Measurements from ENCODE around the gene MED7. TPM values are rescaled to one million over a fixed set of nuclear protein-coding genes. Genes with fewer than 3 reads are reported as not detected.

MED7 gene
- total and polyA plus RNA-seq, 4 donors = 4.1 to 9.2 (median 6.1) TPM

DNA sequence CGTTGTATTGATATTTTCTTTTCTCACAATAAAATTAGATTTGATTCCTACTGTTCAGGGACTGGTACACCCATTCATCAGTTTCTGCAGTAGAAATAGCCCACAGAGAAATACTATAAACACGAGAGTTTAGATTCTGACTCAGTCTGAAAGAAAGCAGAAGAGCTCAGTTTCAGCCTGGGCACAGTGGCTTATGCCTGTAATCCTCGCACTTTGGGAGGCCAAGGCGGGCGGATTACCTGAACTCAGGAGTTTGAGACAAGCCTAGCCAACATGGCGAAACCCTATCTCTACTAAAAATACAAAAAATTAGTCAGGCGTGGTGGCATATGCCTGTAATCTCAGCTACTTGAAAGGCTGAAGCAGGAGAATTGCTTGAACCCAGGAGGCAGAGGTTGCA lies 46.6 kb upstream of the MED7 start:
- Histone ChIP-seq H3K27me3 (ENCODE audit: control insufficient read depth in 4 of 4, insufficient read depth in 4 of 4, low read length in 3 of 4) (peaks cover 0 to 3% (median 0%) of the 10 kb centered on the region in 4 donors), H3K9me3 (ENCODE audit: control insufficient read depth in 4 of 4, low read length in 3 of 4) (no peaks in the 10 kb centered on the region), H3K4me3 (ENCODE audit: low read depth in 1 of 3, low read length in 3 of 3) (no peak overlapping the region), H3K9ac (ENCODE audit: low read depth in 1 of 2, low read length in 2 of 2) (no peak overlapping the region), H3K27ac (ENCODE audit: low read depth in 1 of 2, low read length in 2 of 2) (no peak overlapping the region), H3K36me3 (ENCODE audit: control insufficient read depth in 4 of 4, insufficient read depth in 3 of 4, low read depth in 1 of 4, low read length in 3 of 4) (no peaks in the 10 kb centered on the region), H3K4me1 (ENCODE audit: control insufficient read depth in 4 of 4, insufficient read depth in 4 of 4, low read length in 3 of 4) (no peaks in the 10 kb centered on the region)
- 75% methylated on average over 7 of the region's 7 CpGs for WGBS
- no peak for TF ChIP-seq YY1 (IDR thresholded peaks at IDR 0.05)
- TF ChIP-seq JUND (IDR thresholded peaks at IDR 0.05) = no peak
- no peak for TF ChIP-seq NR2F2 (IDR thresholded peaks at IDR 0.05)
- TF ChIP-seq FOXA2 (IDR thresholded peaks at IDR 0.05) = no peak
- no peak for TF ChIP-seq SP1 (IDR thresholded peaks at IDR 0.05)
- no peak for TF ChIP-seq RAD21 (IDR thresholded peaks at IDR 0.05)
- TF ChIP-seq RXRA (IDR thresholded peaks at IDR 0.05) = no peak
- TF ChIP-seq, protein P1, sequence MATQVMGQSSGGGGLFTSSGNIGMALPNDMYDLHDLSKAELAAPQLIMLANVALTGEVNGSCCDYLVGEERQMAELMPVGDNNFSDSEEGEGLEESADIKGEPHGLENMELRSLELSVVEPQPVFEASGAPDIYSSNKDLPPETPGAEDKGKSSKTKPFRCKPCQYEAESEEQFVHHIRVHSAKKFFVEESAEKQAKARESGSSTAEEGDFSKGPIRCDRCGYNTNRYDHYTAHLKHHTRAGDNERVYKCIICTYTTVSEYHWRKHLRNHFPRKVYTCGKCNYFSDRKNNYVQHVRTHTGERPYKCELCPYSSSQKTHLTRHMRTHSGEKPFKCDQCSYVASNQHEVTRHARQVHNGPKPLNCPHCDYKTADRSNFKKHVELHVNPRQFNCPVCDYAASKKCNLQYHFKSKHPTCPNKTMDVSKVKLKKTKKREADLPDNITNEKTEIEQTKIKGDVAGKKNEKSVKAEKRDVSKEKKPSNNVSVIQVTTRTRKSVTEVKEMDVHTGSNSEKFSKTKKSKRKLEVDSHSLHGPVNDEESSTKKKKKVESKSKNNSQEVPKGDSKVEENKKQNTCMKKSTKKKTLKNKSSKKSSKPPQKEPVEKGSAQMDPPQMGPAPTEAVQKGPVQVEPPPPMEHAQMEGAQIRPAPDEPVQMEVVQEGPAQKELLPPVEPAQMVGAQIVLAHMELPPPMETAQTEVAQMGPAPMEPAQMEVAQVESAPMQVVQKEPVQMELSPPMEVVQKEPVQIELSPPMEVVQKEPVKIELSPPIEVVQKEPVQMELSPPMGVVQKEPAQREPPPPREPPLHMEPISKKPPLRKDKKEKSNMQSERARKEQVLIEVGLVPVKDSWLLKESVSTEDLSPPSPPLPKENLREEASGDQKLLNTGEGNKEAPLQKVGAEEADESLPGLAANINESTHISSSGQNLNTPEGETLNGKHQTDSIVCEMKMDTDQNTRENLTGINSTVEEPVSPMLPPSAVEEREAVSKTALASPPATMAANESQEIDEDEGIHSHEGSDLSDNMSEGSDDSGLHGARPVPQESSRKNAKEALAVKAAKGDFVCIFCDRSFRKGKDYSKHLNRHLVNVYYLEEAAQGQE (IDR thresholded peaks at IDR 0.05) = no peak
- TF ChIP-seq, protein P2, sequence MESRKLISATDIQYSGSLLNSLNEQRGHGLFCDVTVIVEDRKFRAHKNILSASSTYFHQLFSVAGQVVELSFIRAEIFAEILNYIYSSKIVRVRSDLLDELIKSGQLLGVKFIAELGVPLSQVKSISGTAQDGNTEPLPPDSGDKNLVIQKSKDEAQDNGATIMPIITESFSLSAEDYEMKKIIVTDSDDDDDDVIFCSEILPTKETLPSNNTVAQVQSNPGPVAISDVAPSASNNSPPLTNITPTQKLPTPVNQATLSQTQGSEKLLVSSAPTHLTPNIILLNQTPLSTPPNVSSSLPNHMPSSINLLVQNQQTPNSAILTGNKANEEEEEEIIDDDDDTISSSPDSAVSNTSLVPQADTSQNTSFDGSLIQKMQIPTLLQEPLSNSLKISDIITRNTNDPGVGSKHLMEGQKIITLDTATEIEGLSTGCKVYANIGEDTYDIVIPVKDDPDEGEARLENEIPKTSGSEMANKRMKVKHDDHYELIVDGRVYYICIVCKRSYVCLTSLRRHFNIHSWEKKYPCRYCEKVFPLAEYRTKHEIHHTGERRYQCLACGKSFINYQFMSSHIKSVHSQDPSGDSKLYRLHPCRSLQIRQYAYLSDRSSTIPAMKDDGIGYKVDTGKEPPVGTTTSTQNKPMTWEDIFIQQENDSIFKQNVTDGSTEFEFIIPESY (IDR thresholded peaks at IDR 0.05) = no peak
- TF ChIP-seq EGR1 (IDR thresholded peaks at IDR 0.05; ENCODE audit: low read depth in 2 of 2) = no peak
- no peak for TF ChIP-seq HNF4G (IDR thresholded peaks at IDR 0.05)
- TF ChIP-seq, protein P3, sequence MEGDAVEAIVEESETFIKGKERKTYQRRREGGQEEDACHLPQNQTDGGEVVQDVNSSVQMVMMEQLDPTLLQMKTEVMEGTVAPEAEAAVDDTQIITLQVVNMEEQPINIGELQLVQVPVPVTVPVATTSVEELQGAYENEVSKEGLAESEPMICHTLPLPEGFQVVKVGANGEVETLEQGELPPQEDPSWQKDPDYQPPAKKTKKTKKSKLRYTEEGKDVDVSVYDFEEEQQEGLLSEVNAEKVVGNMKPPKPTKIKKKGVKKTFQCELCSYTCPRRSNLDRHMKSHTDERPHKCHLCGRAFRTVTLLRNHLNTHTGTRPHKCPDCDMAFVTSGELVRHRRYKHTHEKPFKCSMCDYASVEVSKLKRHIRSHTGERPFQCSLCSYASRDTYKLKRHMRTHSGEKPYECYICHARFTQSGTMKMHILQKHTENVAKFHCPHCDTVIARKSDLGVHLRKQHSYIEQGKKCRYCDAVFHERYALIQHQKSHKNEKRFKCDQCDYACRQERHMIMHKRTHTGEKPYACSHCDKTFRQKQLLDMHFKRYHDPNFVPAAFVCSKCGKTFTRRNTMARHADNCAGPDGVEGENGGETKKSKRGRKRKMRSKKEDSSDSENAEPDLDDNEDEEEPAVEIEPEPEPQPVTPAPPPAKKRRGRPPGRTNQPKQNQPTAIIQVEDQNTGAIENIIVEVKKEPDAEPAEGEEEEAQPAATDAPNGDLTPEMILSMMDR (IDR thresholded peaks at IDR 0.05; ENCODE audit: low read depth, low read length, missing input control) = no peak
- TF ChIP-seq FOXA1 (IDR thresholded peaks at IDR 0.05) = no peak
- TF ChIP-seq GABPA (IDR thresholded peaks at IDR 0.05 in 1 of 2, conservative IDR thresholded peaks at IDR 0.05 in 1 of 2) = no peak
- TF ChIP-seq, protein P4, sequence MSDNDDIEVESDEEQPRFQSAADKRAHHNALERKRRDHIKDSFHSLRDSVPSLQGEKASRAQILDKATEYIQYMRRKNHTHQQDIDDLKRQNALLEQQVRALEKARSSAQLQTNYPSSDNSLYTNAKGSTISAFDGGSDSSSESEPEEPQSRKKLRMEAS (IDR thresholded peaks at IDR 0.05) = no peak
- TF ChIP-seq, protein P5, sequence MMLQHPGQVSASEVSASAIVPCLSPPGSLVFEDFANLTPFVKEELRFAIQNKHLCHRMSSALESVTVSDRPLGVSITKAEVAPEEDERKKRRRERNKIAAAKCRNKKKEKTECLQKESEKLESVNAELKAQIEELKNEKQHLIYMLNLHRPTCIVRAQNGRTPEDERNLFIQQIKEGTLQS (IDR thresholded peaks at IDR 0.05) = no peak
- TF ChIP-seq HNF4A (conservative IDR thresholded peaks at IDR 0.05) = no peak
- TF ChIP-seq TAF1 (conservative IDR thresholded peaks at IDR 0.05) = no peak
- DNase-seq (ENCODE audit: low spot score) = no peak
